IMR-90 (cell line): ENCODE measurements around the gene WNT10A. TPM values are rescaled to one million over a fixed set of nuclear protein-coding genes. Genes with fewer than 3 reads are reported as not detected.

Source experiments
- ATAC-seq: fragments of 200-7000 bp; cut with Tn5 transposase; 2 replicates; pipeline ENCODE4 v1.9.1; 2020; ENCODE audit warnings: low read depth, mild to moderate bottlenecking, moderate library complexity
- BruUV-seq: library from RNA; stranded (reverse); fragments of 400-500 nt; replicated peaks from 2 replicates; lab custom pipeline; 2021; lab: Mats Ljungman, UMichigan
- CTCF ChIA-PET: fragments of 300-600 bp; formaldehyde crosslinking; extraction: SDS; loops from one replicate; lab custom pipeline; 2021; ENCODE audit warnings: antibody characterized with exemption; lab: Yijun Ruan, JAX
- POLR2A ChIA-PET: fragments of 300-600 bp; sonication (Branson Sonifier 250); formaldehyde crosslinking; loops from one replicate; lab custom pipeline; 2022; ENCODE audit warnings: antibody characterized with exemption; ENCODE audit not compliant: unreplicated experiment; lab: Charles Lee
- DNase-seq: peaks from one replicate; pipeline ENCODE4 v3.0.0; 2013
- H2AFZ ChIP-seq: replicated peaks from 2 replicates; pipeline ENCODE3; 2013; ENCODE audit warnings: low read length, mild to moderate bottlenecking; ENCODE audit not compliant: poor library complexity
- H2AK5ac ChIP-seq: 2 replicates; pipeline ENCODE4 v1.6.1; 2013; ENCODE audit warnings: low read depth, low read length, inconsistent platforms
- H2AK9ac ChIP-seq: replicated peaks from 2 replicates; pipeline ENCODE3; 2013; ENCODE audit warnings: mild to moderate bottlenecking, low read depth, low read length, moderate library complexity; ENCODE audit not compliant: poor library complexity
- H2BK120ac ChIP-seq: 2 replicates; pipeline ENCODE4 v1.6.1; 2013; ENCODE audit warnings: low read depth, low read length, inconsistent platforms
- H2BK15ac ChIP-seq: 3 replicates; pipeline ENCODE4 v1.6.1; 2013; ENCODE audit warnings: low read depth, low read length, inconsistent platforms
- H2BK20ac ChIP-seq: 2 replicates; pipeline ENCODE4 v1.6.1; 2013; ENCODE audit warnings: low read depth, mild to moderate bottlenecking, inconsistent platforms, low read length, moderate library complexity
- H2BK5ac ChIP-seq: 2 replicates; pipeline ENCODE4 v1.6.1; 2013; ENCODE audit warnings: mild to moderate bottlenecking, low read depth, low read length, inconsistent platforms; ENCODE audit not compliant: poor library complexity, severe bottlenecking
- H3K14ac ChIP-seq: replicated peaks from 2 replicates; pipeline ENCODE4 v1.6.1; 2013; ENCODE audit warnings: low read depth, low read length, inconsistent platforms
- H3K18ac ChIP-seq: 2 replicates; pipeline ENCODE4 v1.6.1; 2013; ENCODE audit warnings: low read depth, low read length, control low read depth
- H3K23ac ChIP-seq: 2 replicates; pipeline ENCODE4 v1.6.1; 2013; ENCODE audit warnings: low read depth, low read length, inconsistent platforms
- H3K27ac ChIP-seq: 2 replicates; pipeline ENCODE4 v1.5.1; 2013; ENCODE audit warnings: mild to moderate bottlenecking, control low read depth, low read length; ENCODE audit not compliant: insufficient read depth
- H3K27me3 ChIP-seq: 2 replicates; pipeline ENCODE4 v1.6.1; 2013; ENCODE audit warnings: low read length; ENCODE audit not compliant: control insufficient read depth, insufficient read depth
- H3K36me3 ChIP-seq: 2 replicates; pipeline ENCODE4 v1.6.1; 2013; ENCODE audit warnings: low read length, mixed read lengths; ENCODE audit not compliant: control insufficient read depth, insufficient read depth
- H3K4ac ChIP-seq: 2 replicates; pipeline ENCODE4 v1.6.1; 2013; ENCODE audit warnings: low read depth, low read length, inconsistent platforms
- H3K4me1 ChIP-seq: 2 replicates; pipeline ENCODE4 v1.6.1; 2013; ENCODE audit warnings: low read length, mixed read lengths; ENCODE audit not compliant: control insufficient read depth, insufficient read depth
- H3K4me2 ChIP-seq: 2 replicates; pipeline ENCODE4 v1.6.1; 2013; ENCODE audit warnings: low read depth, mild to moderate bottlenecking, control low read depth, low read length, moderate library complexity
- H3K4me3 ChIP-seq: 2 replicates; pipeline ENCODE4 v1.5.1; 2013; ENCODE audit warnings: low read depth, mild to moderate bottlenecking, control low read depth, low read length, moderate library complexity; ENCODE audit not compliant: insufficient read depth
- H3K56ac ChIP-seq: 2 replicates; pipeline ENCODE4 v1.6.1; 2013; ENCODE audit warnings: low read length, inconsistent platforms; ENCODE audit not compliant: insufficient read depth; ENCODE audit errors: extremely low read depth
- H3K79me1 ChIP-seq, 2 experiments: 2 replicates each; pipeline ENCODE4 v1.6.1; 2013; ENCODE audit warnings: low read length in 2 of 2, inconsistent platforms in 1 of 2, low read depth in 1 of 2
- H3K9ac ChIP-seq: 2 replicates; pipeline ENCODE4 v1.6.1; 2013; ENCODE audit warnings: low read depth, low read length, control low read depth
- H3K9me1 ChIP-seq: 2 replicates; pipeline ENCODE4 v1.6.1; 2013; ENCODE audit warnings: low read length, inconsistent platforms; ENCODE audit not compliant: insufficient read depth
- H3K9me3 ChIP-seq: 2 replicates; pipeline ENCODE4 v1.6.1; 2013; ENCODE audit warnings: low read length; ENCODE audit not compliant: control insufficient read depth, insufficient read depth
- H4K20me1 ChIP-seq: 2 replicates; pipeline ENCODE4 v1.6.1; 2013; ENCODE audit warnings: low read length, inconsistent platforms; ENCODE audit not compliant: insufficient read depth
- H4K5ac ChIP-seq: 2 replicates; pipeline ENCODE4 v1.6.1; 2013; ENCODE audit warnings: mild to moderate bottlenecking, low read depth, low read length, control low read depth
- H4K8ac ChIP-seq, 2 experiments: 2 replicates each; pipeline ENCODE4 v1.6.1; 2013; ENCODE audit warnings: low read depth in 2 of 2, low read length in 2 of 2, control low read depth in 1 of 2, inconsistent platforms in 1 of 2
- H4K91ac ChIP-seq: 2 replicates; pipeline ENCODE4 v1.6.1; 2013; ENCODE audit warnings: low read depth, low read length, inconsistent platforms; ENCODE audit not compliant: insufficient read depth
- BHLHE40 ChIP-seq: fragments of 150-350 bp; IDR thresholded peaks from 2 replicates; pipeline ENCODE4 v1.6.1; 2016; ENCODE audit warnings: mild to moderate bottlenecking, low read depth, low read length
- CEBPB ChIP-seq: IDR thresholded peaks from 2 replicates; pipeline ENCODE4 v1.6.1; 2012; ENCODE audit warnings: low read depth, low read length, improper control_type of control experiment
- CHD1 ChIP-seq: IDR thresholded peaks from 2 replicates; pipeline ENCODE4 v1.6.1; 2012; ENCODE audit warnings: low read depth, low read length, improper control_type of control experiment
- FOS ChIP-seq: fragments of 150-350 bp; IDR thresholded peaks from 2 replicates; pipeline ENCODE4 v1.6.1; 2016; ENCODE audit warnings: low read depth, low read length
- MXI1 ChIP-seq: IDR thresholded peaks from 2 replicates; pipeline ENCODE4 v1.6.1; 2012; ENCODE audit warnings: low read depth, mild to moderate bottlenecking, low read length, moderate library complexity, borderline replicate concordance
- NFE2L2 ChIP-seq: fragments of 150-350 bp; IDR thresholded peaks from 2 replicates; pipeline ENCODE4 v1.6.1; 2016; ENCODE audit warnings: low read depth, mild to moderate bottlenecking, low read length
- RCOR1 ChIP-seq: IDR thresholded peaks from 2 replicates; pipeline ENCODE4 v1.6.1; 2012; ENCODE audit warnings: mild to moderate bottlenecking, low read length, improper control_type of control experiment; ENCODE audit not compliant: insufficient replicate concordance
- WGBS, 2 experiments: methylation state at CpG; one replicate each; pipeline versions ENCODE4 v1.1.5 to v1.1.7; 2013; ENCODE audit warnings: missing lambda C conversion rate in 2 of 2; ENCODE audit not compliant: insufficient read length in 1 of 2; ENCODE audit errors: extremely low coverage in 2 of 2; 5-methylcytosine and 5-hydroxymethylcytosine counted together
- dilution Hi-C: fragments of 300-500 bp; cut with HindIII; formaldehyde crosslinking; loops from one replicate; pipeline ENCODE4 v1.14.3; 2018; ENCODE audit warnings: low sequenced_read_pairs; ENCODE audit not compliant: unreplicated experiment
- in situ Hi-C: fragments of 300-500 bp; cut with MboI; formaldehyde crosslinking; loops from 3 replicates; pipeline ENCODE4 v1.14.3; 2019; ENCODE audit warnings: low sequenced_read_pairs, inconsistent platforms, mixed read lengths
- intact Hi-C: fragments of 100-400 bp; cut with micrococcal nuclease; formaldehyde crosslinking; loops from 2 replicates; pipeline ENCODE4 v1.10.0; 2022
- polyA plus RNA-seq, 3 experiments: library from polyadenylated mRNA; depleted of rRNA; stranded (reverse); fragments of >200 nt; gene quantifications; 2 replicates each; pipeline ENCODE4 v1.2.3, GENCODE V29; 2012; ENCODE audit warnings: low replicate concordance in 1 of 3
- total RNA-seq: library from RNA; depleted of rRNA; stranded (reverse); fragments of >200 nt; gene quantifications from 2 replicates; pipeline ENCODE4 v1.2.3, GENCODE V29; 2012
- TF ChIP-seq, protein P1 (sequence below): fragments of 150-350 bp; IDR thresholded peaks from 2 replicates; pipeline ENCODE4 v1.6.1; 2017; ENCODE audit warnings: mild to moderate bottlenecking, antibody characterized with exemption, low read length, low read depth
- TF ChIP-seq, protein P2 (sequence below): conservative IDR thresholded peaks from 2 replicates; pipeline ENCODE4 v1.5.1; 2012; ENCODE audit warnings: mild to moderate bottlenecking, low read depth, low read length, improper control_type of control experiment

Gene WNT10A
- total and polyA plus RNA-seq, 2 of the 4 experiments (the other 2 are of a cell fraction) = not detected

DNA sequence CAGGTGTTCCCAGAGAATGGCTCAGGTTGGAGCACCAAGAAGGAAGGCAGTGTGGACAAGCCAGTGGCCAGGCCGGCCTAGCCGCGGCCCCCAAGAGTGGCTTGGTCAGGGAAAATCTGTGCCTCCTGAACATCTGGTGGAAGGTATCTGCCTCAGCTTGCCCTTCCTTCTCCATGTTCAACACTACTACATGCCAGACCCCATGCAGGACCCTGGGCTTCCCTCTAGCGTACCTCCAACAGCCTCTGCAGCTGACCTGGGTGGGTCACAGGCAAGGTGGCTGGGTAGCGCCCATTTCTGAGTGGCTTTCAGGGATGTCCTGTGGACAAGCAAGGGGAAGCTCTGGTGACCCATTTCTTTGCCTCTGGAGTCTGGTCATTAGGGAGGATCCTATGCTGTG, 7.7 kb downstream of the WNT10A start:
- H3K9me3 ChIP-seq = no peaks in the 10 kb centered on the region; the same call in 1 of the 2 replicates
- dilution Hi-C loops = no loop called here
- H4K8ac ChIP-seq = no peak overlapping the region
- H3K27me3 ChIP-seq = peaks cover 73% of the 10 kb centered on the region
- no peak overlapping the region for H3K14ac ChIP-seq
- H2BK120ac ChIP-seq = no peak overlapping the region
- no TSS peak for BruUV-seq
- DNase-seq (no peak), ATAC-seq (no peak)
- no peak overlapping the region for H3K4me3 ChIP-seq
- H2BK20ac ChIP-seq = no peak overlapping the region
- H2BK5ac ChIP-seq = no peak overlapping the region
- in situ Hi-C loops = no loop called here
- no peaks in the 10 kb centered on the region for H3K79me1 ChIP-seq
- intact Hi-C loops = no loop called here
- no peak overlapping the region for H3K4me2 ChIP-seq
- no peak for TF ChIP-seq CEBPB
- TF ChIP-seq, protein P1, sequence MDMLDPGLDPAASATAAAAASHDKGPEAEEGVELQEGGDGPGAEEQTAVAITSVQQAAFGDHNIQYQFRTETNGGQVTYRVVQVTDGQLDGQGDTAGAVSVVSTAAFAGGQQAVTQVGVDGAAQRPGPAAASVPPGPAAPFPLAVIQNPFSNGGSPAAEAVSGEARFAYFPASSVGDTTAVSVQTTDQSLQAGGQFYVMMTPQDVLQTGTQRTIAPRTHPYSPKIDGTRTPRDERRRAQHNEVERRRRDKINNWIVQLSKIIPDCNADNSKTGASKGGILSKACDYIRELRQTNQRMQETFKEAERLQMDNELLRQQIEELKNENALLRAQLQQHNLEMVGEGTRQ = no peak
- no peak for TF ChIP-seq FOS
- TF ChIP-seq BHLHE40 = no peak
- TF ChIP-seq MXI1 = no peak
- TF ChIP-seq RCOR1 = no peak
- no peak for TF ChIP-seq CHD1
- TF ChIP-seq NFE2L2 = no peak
- TF ChIP-seq, protein P2, sequence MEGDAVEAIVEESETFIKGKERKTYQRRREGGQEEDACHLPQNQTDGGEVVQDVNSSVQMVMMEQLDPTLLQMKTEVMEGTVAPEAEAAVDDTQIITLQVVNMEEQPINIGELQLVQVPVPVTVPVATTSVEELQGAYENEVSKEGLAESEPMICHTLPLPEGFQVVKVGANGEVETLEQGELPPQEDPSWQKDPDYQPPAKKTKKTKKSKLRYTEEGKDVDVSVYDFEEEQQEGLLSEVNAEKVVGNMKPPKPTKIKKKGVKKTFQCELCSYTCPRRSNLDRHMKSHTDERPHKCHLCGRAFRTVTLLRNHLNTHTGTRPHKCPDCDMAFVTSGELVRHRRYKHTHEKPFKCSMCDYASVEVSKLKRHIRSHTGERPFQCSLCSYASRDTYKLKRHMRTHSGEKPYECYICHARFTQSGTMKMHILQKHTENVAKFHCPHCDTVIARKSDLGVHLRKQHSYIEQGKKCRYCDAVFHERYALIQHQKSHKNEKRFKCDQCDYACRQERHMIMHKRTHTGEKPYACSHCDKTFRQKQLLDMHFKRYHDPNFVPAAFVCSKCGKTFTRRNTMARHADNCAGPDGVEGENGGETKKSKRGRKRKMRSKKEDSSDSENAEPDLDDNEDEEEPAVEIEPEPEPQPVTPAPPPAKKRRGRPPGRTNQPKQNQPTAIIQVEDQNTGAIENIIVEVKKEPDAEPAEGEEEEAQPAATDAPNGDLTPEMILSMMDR = no peak
- ChIA-PET POLR2A (no interaction called here), CTCF (interaction anchor here (2.4 to 3.4 kb wide), 2 partner anchors 9 to 12 kb away, joined by 14 to 22 read pairs; no protein-coding TSS in a partner anchor)
- H3K9ac ChIP-seq = no peak overlapping the region
- no peak overlapping the region for H3K18ac ChIP-seq
- H4K20me1 ChIP-seq = peaks cover 4% of the 10 kb centered on the region
- H2AK5ac ChIP-seq = no peak overlapping the region
- H2AK9ac ChIP-seq = no peak overlapping the region
- no CpG with 5 or more reads among the region's 5 CpGs for WGBS, 2 experiments
- H3K4ac ChIP-seq = no peak overlapping the region
- H4K91ac ChIP-seq = no peak overlapping the region
- no peak overlapping the region for H4K5ac ChIP-seq
- H2BK15ac ChIP-seq = no peak overlapping the region
- H3K4me1 ChIP-seq = peaks cover 5% of the 10 kb centered on the region; the same call in 1 of the 2 replicates
- H2AFZ ChIP-seq = no peak overlapping the region
- no peak overlapping the region for H3K23ac ChIP-seq
- no peaks in the 10 kb centered on the region for H3K9me1 ChIP-seq
- H3K27ac ChIP-seq = no peak overlapping the region
- no peak overlapping the region for H3K56ac ChIP-seq
- H3K36me3 ChIP-seq = no peaks in the 10 kb centered on the region
